Stimulated activated CD8-positive, alpha-beta memory T cell treated with anti-CD3 and anti-CD28 coated beads, Interleukin-15, amount 100 ng/mL, for 24 hours (primary cell): Measurements from ENCODE around the gene GFOD1.
"Not testable (repeated sequence)": the region's sequence is repeated elsewhere in the genome, so short reads cannot be mapped to it uniquely, and the experiment has no call there.

Experiments used
- DNase-seq: peaks from one replicate; pipeline ENCODE4 v3.0.0-alpha.2; 2020; ENCODE audit warnings: low read depth

GFOD1 gene

DNA sequence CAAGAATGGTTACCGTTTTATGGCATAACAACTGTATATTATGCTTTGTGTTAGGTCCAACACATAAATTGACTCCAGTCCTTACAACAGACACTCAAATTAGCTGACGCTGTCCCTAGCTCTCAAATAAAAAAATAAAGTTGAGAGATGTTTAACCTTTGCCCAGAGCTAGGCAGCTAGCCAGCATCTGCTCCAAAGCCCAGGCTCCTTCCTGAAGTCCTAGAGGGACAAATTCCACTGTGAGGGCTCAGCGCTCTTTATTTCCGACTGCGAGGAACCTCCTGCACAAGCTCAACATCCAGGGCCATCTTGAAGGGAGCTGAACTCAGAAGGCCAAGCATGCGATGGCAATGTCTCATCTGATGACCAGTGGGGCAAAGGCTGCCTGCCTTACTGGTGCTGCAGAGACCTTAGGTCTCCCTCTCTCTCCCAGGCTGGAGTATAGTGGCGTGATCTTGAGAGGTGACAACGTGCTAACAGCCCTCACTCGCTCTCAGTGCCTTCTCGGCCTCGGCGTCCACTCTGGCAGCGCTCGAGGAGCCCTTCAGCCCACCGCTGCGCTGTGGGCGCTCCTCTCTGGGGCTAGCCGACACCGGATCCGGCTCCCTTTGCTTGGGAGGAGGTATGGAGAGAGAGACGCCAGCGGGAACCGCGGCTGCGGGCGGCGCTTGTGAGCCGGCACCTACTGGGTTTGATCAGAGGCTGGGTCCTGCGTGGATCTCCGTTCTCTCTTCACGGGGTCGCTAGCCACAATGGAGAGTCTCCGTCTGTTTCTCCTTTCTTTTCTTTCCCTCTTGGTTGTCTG is 24.7 kb upstream of the GFOD1 start:
- DNase-seq, result no peak

- not testable (repeated sequence) for DNase-seq
Observed at GRCh38 chr6:13511141-13511571, 23.8 kb upstream of the GFOD1 start.

GRCh38 chr6:13510433-13510832 is 23.0 kb upstream of the GFOD1 start:
- not testable (repeated sequence) for DNase-seq

GRCh38 chr6:13508711-13509705 is 21.6 kb upstream of the GFOD1 start:
- DNase-seq, result no peak

DNA sequence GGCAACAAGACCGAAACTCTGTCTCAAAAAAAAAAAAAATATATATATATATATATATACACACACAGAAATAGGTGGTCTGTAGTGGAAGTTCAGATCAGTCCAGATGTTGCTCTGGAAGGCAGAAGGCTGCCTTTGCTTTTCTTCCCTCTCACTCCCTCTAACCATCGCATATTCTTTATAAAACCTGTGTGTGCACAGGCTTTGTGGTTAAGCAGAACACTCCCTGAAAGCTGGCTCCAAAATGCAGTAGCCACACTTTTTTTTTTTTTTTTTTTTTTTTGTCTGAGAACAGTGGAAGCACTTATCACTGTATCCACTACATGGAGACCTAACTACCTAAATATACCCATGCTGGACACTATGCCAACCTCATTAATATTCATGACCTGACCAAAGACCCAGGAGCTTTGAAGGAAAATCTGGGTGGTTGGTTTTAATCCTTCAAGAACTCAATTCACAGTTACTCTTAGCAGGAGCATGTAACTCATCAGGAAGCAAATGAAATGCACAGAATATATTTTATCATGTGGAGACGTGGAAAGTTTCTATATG is 20.0 kb upstream of the GFOD1 start:
- DNase-seq, result no peak

- no peak for DNase-seq
Observed at GRCh38 chr6:13505345-13505734, 17.9 kb upstream of the GFOD1 start.

GRCh38 chr6:13504611-13505344 is 17.4 kb upstream of the GFOD1 start:
- DNase-seq, result no peak

DNA sequence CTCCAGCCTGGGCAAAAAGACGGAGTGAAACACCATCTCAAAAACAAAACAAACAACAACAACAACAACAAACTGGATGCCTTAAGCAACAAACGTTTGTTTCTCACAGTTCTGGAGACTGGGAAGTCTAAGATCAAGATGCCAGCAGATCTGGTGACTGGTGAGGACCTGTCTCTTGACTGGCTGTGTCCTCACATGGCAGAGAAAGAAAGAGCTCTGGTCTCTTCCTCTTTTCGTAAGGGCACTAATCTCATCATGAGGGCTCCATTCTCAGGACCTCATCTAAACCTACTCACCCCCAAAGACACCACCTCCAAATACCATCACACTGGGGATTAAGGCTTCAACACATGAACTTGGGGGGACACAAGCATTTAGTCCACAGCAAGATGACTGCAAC is 13.5 kb upstream of the GFOD1 start:
- DNase-seq, result no peak

GRCh38 chr6:13500264-13500663 is 12.9 kb upstream of the GFOD1 start:
- no peak for DNase-seq

- DNase-seq, result no peak
Observed at GRCh38 chr6:13496513-13497190, 9.3 kb upstream of the GFOD1 start.

- no peak for DNase-seq
Observed at GRCh38 chr6:13495818-13496217, 8.4 kb upstream of the GFOD1 start.

- DNase-seq, result no peak
Observed at GRCh38 chr6:13495112-13495776, 7.8 kb upstream of the GFOD1 start.

GRCh38 chr6:13494137-13494536 is 6.7 kb upstream of the GFOD1 start:
- DNase-seq, result no peak

GRCh38 chr6:13493147-13493546 is 5.7 kb upstream of the GFOD1 start:
- DNase-seq, result no peak

- DNase-seq, result no peak
Observed at GRCh38 chr6:13492357-13492756, 5.0 kb upstream of the GFOD1 start.

GRCh38 chr6:13491538-13491937 is 4.1 kb upstream of the GFOD1 start:
- no peak for DNase-seq

DNA sequence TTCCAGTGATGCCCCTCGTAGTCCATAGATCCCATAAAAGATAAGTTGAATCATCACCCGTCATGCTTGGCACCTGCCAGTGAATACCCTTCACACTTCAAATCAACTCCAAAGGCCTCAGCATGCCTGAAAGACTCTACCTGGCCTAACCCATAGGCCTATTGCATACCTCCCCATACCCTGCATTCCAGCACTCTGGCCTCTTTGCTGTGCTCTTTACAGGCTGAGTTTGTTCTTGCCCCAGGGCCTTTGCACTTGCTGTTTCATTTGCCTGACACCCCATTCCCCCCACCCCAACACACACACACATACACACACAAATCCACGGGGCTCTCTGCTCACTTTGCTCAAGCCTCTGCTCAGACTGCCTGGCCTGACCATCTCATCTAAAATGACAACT is 3.0 kb upstream of the GFOD1 start:
- no peak for DNase-seq

DNA sequence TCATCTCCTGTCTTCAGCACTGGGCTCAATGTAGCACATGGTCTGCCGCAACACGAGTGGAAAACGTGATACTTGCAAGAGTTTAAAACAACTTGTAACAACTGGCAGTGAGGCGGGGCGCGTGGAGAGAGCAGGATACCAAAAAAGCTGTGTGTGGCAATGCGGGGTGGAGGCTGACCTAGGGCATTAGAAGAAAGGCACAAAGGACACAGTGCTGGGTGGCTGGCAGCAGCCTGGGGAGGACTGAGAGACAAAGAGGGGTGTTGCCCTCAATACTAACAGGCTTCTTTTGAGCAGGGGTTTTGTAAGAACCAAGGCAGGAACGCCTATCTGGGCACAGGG is 1.5 kb upstream of the GFOD1 start:
- DNase-seq, result no peak

DNA sequence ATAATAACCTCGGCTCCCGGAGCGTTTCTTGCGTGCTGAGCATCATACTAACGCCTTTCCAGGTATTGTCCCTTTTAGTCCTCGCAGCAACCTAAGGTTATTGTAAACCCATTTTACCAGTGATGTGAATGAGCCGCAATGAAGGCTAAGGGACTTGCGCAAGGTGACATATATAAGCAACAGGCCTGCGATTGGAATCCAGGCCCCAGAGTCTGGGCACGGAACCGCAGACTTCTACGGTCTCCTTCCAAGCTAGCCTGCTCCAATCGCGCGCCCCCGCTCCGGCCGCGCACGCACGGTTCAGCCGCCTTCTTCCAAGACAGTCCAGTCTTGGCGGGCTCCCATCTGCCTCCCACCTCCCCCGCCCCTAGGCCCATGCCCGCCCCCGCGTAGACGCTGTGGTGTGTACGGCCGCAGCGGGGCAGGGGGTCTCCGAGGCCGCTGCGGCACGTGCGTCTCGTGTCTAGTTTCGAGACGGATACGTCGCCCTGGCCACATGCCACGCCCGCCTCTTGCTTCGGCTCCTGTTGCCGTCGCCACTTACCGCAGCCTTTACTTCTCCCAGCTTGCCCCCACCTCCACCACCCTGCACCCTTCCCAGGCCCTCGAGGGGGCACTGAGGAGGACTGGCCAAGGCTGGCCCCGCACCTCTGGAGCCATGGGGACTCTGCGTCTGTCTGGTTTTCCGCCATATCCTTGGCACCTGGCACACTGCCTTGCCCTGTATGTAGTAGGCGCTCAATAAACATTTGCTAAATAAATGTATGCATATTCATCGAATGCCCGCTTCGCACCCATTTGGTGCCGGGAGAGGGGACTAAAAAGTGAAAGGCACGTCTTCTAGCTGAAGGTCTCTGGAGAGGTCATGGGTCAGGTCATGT is 855 bp upstream of the GFOD1 start:
- DNase-seq, result no peak

DNA sequence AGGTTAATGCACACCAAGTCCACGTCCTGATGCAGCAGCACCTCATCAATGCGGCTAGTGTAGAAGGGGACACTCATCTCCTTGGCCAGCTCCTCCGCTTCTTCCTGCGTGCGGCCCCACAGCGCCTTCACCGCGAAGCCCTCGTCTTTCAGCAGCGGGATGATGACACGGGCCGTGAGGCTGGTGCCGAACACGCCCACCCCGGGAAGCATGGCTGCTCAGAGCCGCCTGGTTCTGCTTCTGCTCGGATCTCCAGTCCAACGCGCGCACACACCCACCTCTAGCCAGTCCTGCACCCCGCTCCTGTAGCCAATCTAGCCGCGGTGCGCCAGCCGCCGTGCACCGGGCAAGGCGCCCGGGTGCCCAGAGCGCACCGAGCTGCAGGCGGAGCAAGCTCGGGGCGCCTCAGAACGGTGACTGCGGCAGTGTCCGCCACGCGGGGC is 700 bp downstream of the GFOD1 start:
- peak; percentile 21 for DNase-seq
